ENCODE measurements around the gene TSPOAP1. TPM values are rescaled to one million over a fixed set of nuclear protein-coding genes. Genes with fewer than 3 reads are reported as not detected.

Gene TSPOAP1
- total and polyA plus RNA-seq, 3 donors from 2014 or later, result 7.2 to 13.0 (median 8.2) TPM

- DNase-seq, result peak; percentile 9
- intact Hi-C loops (cut with DNase I; ENCODE audit: low total_unique reads), result no loop called here
- Histone ChIP-seq H3K9me3 (no peaks in the 10 kb centered on the region), H3K27ac (no peak overlapping the region), H3K36me3 (ENCODE audit: low read depth, missing control alignments) (no peaks in the 10 kb centered on the region), H3K4me3 (no peak overlapping the region), H3K4me1 (no peaks in the 10 kb centered on the region), H3K27me3 (no peaks in the 10 kb centered on the region)
- WGBS, 2 donors, result 83 to 84% methylated on average over 13 to 20 of the region's 20 CpGs
- TF ChIP-seq POLR2A (IDR thresholded peaks at IDR 0.05) (no peak), CTCF (IDR thresholded peaks at IDR 0.05) (no peak)
Measured at GRCh38 chr17:58307468-58308172, 21.0 kb downstream of the TSPOAP1 start.

GRCh38 chr17:58306131-58306951, 22.3 kb downstream of the TSPOAP1 start:
- DNase-seq, result peak; percentile 6
- WGBS, 2 donors, result 82 to 92% methylated on average over 10 to 19 of the region's 19 CpGs
- intact Hi-C loops (cut with DNase I; ENCODE audit: low total_unique reads), result no loop called here

GRCh38 chr17:58305626-58306025, 23.0 kb downstream of the TSPOAP1 start:
- DNase-seq, result no peak
- no peak for TF ChIP-seq CTCF (IDR thresholded peaks at IDR 0.05)
- no peak for TF ChIP-seq POLR2A (IDR thresholded peaks at IDR 0.05)
- Histone ChIP-seq H3K27me3 (no peaks in the 10 kb centered on the region), H3K9me3 (no peaks in the 10 kb centered on the region), H3K36me3 (ENCODE audit: low read depth, missing control alignments) (no peaks in the 10 kb centered on the region), H3K27ac (no peak overlapping the region), H3K4me1 (no peaks in the 10 kb centered on the region), H3K4me3 (no peak overlapping the region)
- intact Hi-C loops (cut with DNase I; ENCODE audit: low total_unique reads), result no loop called here
- 93 to 94% methylated on average over 3 to 8 of the region's 8 CpGs for WGBS, 2 donors

More at GRCh38 chr17:58306131-58306951, 22.3 kb downstream of the TSPOAP1 start:
- no peak overlapping the region for H3K27ac ChIP-seq
- TF ChIP-seq POLR2A (IDR thresholded peaks at IDR 0.05) (no peak), CTCF (IDR thresholded peaks at IDR 0.05) (no peak)
- no peaks in the 10 kb centered on the region for H3K9me3 ChIP-seq
- H3K4me3 ChIP-seq, result no peak overlapping the region
- no peaks in the 10 kb centered on the region for H3K27me3 ChIP-seq
- H3K36me3 ChIP-seq (ENCODE audit: low read depth, missing control alignments), result no peaks in the 10 kb centered on the region
- no peaks in the 10 kb centered on the region for H3K4me1 ChIP-seq

- Histone ChIP-seq H3K9me3 (no peaks in the 10 kb centered on the region), H3K4me3 (no peak overlapping the region), H3K27ac (no peak overlapping the region), H3K4me1 (no peaks in the 10 kb centered on the region), H3K27me3 (no peaks in the 10 kb centered on the region), H3K36me3 (ENCODE audit: low read depth, missing control alignments) (no peaks in the 10 kb centered on the region)
- no peak for TF ChIP-seq POLR2A (IDR thresholded peaks at IDR 0.05)
- no peak for TF ChIP-seq CTCF (IDR thresholded peaks at IDR 0.05)
- no peak for DNase-seq
- 83 to 96% methylated on average over 7 to 14 of the region's 14 CpGs for WGBS, 2 donors
- intact Hi-C loops (cut with DNase I; ENCODE audit: low total_unique reads), result no loop called here
Measured at GRCh38 chr17:58304750-58305486, 23.7 kb downstream of the TSPOAP1 start.

Data from testis (tissue), 3 donors.